Measurements from ENCODE around the gene RIN3.

Gene RIN3

GRCh38 chr14:92475037-92475436 is 38.5 kb upstream of the RIN3 start:
- no peaks in the 10 kb centered on the region for H3K27me3 ChIP-seq (ENCODE audit: control insufficient read depth, insufficient read depth, low read length)
- H3K4me3 ChIP-seq (ENCODE audit: low read length) = no peak overlapping the region
- H3K36me3 ChIP-seq (ENCODE audit: control insufficient read depth, insufficient read depth, low read length) = no peaks in the 10 kb centered on the region
- H3K4me1 ChIP-seq (ENCODE audit: control insufficient read depth, insufficient read depth, low read length) = no peaks in the 10 kb centered on the region
- no peaks in the 10 kb centered on the region for H3K9me3 ChIP-seq (ENCODE audit: control insufficient read depth, low read length)
- no peak overlapping the region for H3K9ac ChIP-seq (ENCODE audit: low read length)

GRCh38 chr14:92475451-92476187 is 38.0 kb upstream of the RIN3 start:
- Histone ChIP-seq H3K9ac (ENCODE audit: low read length) (no peak overlapping the region), H3K9me3 (ENCODE audit: control insufficient read depth, low read length) (no peaks in the 10 kb centered on the region), H3K4me3 (ENCODE audit: low read length) (no peak overlapping the region), H3K27me3 (ENCODE audit: control insufficient read depth, insufficient read depth, low read length) (no peaks in the 10 kb centered on the region), H3K4me1 (ENCODE audit: control insufficient read depth, insufficient read depth, low read length) (no peaks in the 10 kb centered on the region), H3K36me3 (ENCODE audit: control insufficient read depth, insufficient read depth, low read length) (no peaks in the 10 kb centered on the region)

GRCh38 chr14:92480856-92481255 is 32.7 kb upstream of the RIN3 start:
- Histone ChIP-seq H3K36me3 (ENCODE audit: control insufficient read depth, insufficient read depth, low read length) (no peaks in the 10 kb centered on the region), H3K27me3 (ENCODE audit: control insufficient read depth, insufficient read depth, low read length) (no peaks in the 10 kb centered on the region), H3K4me1 (ENCODE audit: control insufficient read depth, insufficient read depth, low read length) (no peaks in the 10 kb centered on the region), H3K4me3 (ENCODE audit: low read length) (no peak overlapping the region), H3K9ac (ENCODE audit: low read length) (no peak overlapping the region), H3K9me3 (ENCODE audit: control insufficient read depth, low read length) (no peaks in the 10 kb centered on the region)

- no peaks in the 10 kb centered on the region for H3K4me1 ChIP-seq (ENCODE audit: control insufficient read depth, insufficient read depth, low read length)
- H3K36me3 ChIP-seq (ENCODE audit: control insufficient read depth, insufficient read depth, low read length) = no peaks in the 10 kb centered on the region
- H3K9ac ChIP-seq (ENCODE audit: low read length) = no peak overlapping the region
- no peaks in the 10 kb centered on the region for H3K9me3 ChIP-seq (ENCODE audit: control insufficient read depth, low read length)
- no peaks in the 10 kb centered on the region for H3K27me3 ChIP-seq (ENCODE audit: control insufficient read depth, insufficient read depth, low read length)
- no peak overlapping the region for H3K4me3 ChIP-seq (ENCODE audit: low read length)
Observed at GRCh38 chr14:92481386-92481785, 32.2 kb upstream of the RIN3 start.

GRCh38 chr14:92481811-92482555 is 31.6 kb upstream of the RIN3 start:
- no peak overlapping the region for H3K9ac ChIP-seq (ENCODE audit: low read length)
- H3K4me3 ChIP-seq (ENCODE audit: low read length) = no peak overlapping the region
- H3K4me1 ChIP-seq (ENCODE audit: control insufficient read depth, insufficient read depth, low read length) = no peaks in the 10 kb centered on the region
- H3K9me3 ChIP-seq (ENCODE audit: control insufficient read depth, low read length) = no peaks in the 10 kb centered on the region
- H3K27me3 ChIP-seq (ENCODE audit: control insufficient read depth, insufficient read depth, low read length) = no peaks in the 10 kb centered on the region
- H3K36me3 ChIP-seq (ENCODE audit: control insufficient read depth, insufficient read depth, low read length) = no peaks in the 10 kb centered on the region

- no peaks in the 10 kb centered on the region for H3K9me3 ChIP-seq (ENCODE audit: control insufficient read depth, low read length)
- H3K4me3 ChIP-seq (ENCODE audit: low read length) = no peak overlapping the region
- no peaks in the 10 kb centered on the region for H3K36me3 ChIP-seq (ENCODE audit: control insufficient read depth, insufficient read depth, low read length)
- no peaks in the 10 kb centered on the region for H3K27me3 ChIP-seq (ENCODE audit: control insufficient read depth, insufficient read depth, low read length)
- no peaks in the 10 kb centered on the region for H3K4me1 ChIP-seq (ENCODE audit: control insufficient read depth, insufficient read depth, low read length)
- H3K9ac ChIP-seq (ENCODE audit: low read length) = no peak overlapping the region
Observed at GRCh38 chr14:92482621-92483319, 30.8 kb upstream of the RIN3 start.

GRCh38 chr14:92484132-92484823 is 29.3 kb upstream of the RIN3 start:
- Histone ChIP-seq H3K27me3 (ENCODE audit: control insufficient read depth, insufficient read depth, low read length) (no peaks in the 10 kb centered on the region), H3K4me1 (ENCODE audit: control insufficient read depth, insufficient read depth, low read length) (no peaks in the 10 kb centered on the region), H3K36me3 (ENCODE audit: control insufficient read depth, insufficient read depth, low read length) (no peaks in the 10 kb centered on the region), H3K4me3 (ENCODE audit: low read length) (no peak overlapping the region), H3K9ac (ENCODE audit: low read length) (no peak overlapping the region), H3K9me3 (ENCODE audit: control insufficient read depth, low read length) (no peaks in the 10 kb centered on the region)

- H3K9me3 ChIP-seq (ENCODE audit: control insufficient read depth, low read length) = no peaks in the 10 kb centered on the region
- H3K9ac ChIP-seq (ENCODE audit: low read length) = no peak overlapping the region
- H3K36me3 ChIP-seq (ENCODE audit: control insufficient read depth, insufficient read depth, low read length) = no peaks in the 10 kb centered on the region
- no peak overlapping the region for H3K4me3 ChIP-seq (ENCODE audit: low read length)
- H3K27me3 ChIP-seq (ENCODE audit: control insufficient read depth, insufficient read depth, low read length) = no peaks in the 10 kb centered on the region
- no peaks in the 10 kb centered on the region for H3K4me1 ChIP-seq (ENCODE audit: control insufficient read depth, insufficient read depth, low read length)
Observed at GRCh38 chr14:92486881-92487280, 26.7 kb upstream of the RIN3 start.

GRCh38 chr14:92487513-92488133 is 26.0 kb upstream of the RIN3 start:
- Histone ChIP-seq H3K27me3 (ENCODE audit: control insufficient read depth, insufficient read depth, low read length) (no peaks in the 10 kb centered on the region), H3K9ac (ENCODE audit: low read length) (no peak overlapping the region), H3K4me3 (ENCODE audit: low read length) (no peak overlapping the region), H3K9me3 (ENCODE audit: control insufficient read depth, low read length) (no peaks in the 10 kb centered on the region), H3K36me3 (ENCODE audit: control insufficient read depth, insufficient read depth, low read length) (no peaks in the 10 kb centered on the region), H3K4me1 (ENCODE audit: control insufficient read depth, insufficient read depth, low read length) (no peaks in the 10 kb centered on the region)

GRCh38 chr14:92489394-92490238 is 24.0 kb upstream of the RIN3 start:
- H3K27me3 ChIP-seq (ENCODE audit: control insufficient read depth, insufficient read depth, low read length) = no peaks in the 10 kb centered on the region
- no peaks in the 10 kb centered on the region for H3K36me3 ChIP-seq (ENCODE audit: control insufficient read depth, insufficient read depth, low read length)
- H3K4me3 ChIP-seq (ENCODE audit: low read length) = no peak overlapping the region
- no peak overlapping the region for H3K9ac ChIP-seq (ENCODE audit: low read length)
- H3K9me3 ChIP-seq (ENCODE audit: control insufficient read depth, low read length) = no peaks in the 10 kb centered on the region
- H3K4me1 ChIP-seq (ENCODE audit: control insufficient read depth, insufficient read depth, low read length) = no peaks in the 10 kb centered on the region

All from mucosa of stomach (tissue), 1 donor.